ENCODE results near the gene THSD8. TPM values are rescaled to one million over a fixed set of nuclear protein-coding genes. Genes with fewer than 3 reads are reported as not detected.

THSD8 gene
- total and polyA plus RNA-seq, 2 of the 8 experiments (the other 6 are each of a cell fraction or from before 2014, with no cell fraction given) = 8.2 to 42.3 TPM

DNA sequence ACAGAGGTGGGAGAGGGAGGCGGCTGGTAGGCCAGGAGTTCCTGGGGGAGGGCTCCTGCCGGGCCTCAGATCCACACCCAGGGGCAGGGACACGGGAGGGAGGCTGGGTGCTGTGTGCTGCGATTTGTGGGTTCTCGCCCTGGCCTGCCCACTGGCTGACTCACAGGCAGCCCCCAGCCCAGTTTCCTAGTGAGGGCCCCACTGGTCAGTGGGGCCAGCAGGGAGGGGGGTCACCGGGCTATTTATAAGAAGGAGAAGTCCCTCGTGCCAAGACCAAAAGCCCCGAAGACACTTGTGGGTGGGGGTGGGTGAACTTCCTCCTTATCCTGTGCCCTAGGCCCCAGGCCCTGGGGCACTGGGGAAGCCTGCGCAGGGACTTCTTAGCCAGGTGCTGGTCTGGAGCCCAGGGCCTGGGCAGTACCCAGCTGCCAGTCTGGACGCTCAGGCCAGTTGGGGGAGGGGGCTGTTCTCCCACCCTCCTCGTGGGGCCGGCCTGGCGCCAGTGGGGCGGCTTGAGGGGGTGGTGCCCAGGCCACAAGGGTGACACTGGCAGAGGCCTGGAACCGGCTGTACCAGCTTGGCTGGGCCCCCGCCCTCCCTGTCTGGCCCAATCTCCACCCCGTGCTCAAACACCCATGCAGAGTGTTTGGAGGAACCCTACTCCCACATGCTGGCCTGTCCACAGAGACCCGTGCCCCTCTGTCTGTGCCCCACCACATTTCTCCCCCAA is 15.6 kb upstream of the THSD8 start:
- H3K9ac ChIP-seq (replicated peaks in 1 of 4; ENCODE audit: extremely low read depth in 1 of 4, low read depth in 3 of 4, low read length in 3 of 4) = no peak overlapping the region
- H2BK20ac ChIP-seq (ENCODE audit: low read length) = no peak overlapping the region
- ChIA-PET CTCF (ENCODE audit: partially characterized antibody) (interaction anchor here (1.3 to 4.5 kb wide), 4 partner anchors 9 to 21 kb away, joined by 3 to 39 read pairs (median 14); no protein-coding TSS in a partner anchor), POLR2A (ENCODE audit: partially characterized antibody) (interaction anchor here (0.7 to 3.5 kb wide), 6 partner anchors 7 to 14 kb away, joined by 3 to 33 read pairs (median 10); partner anchors contain the start of gene HOOK2)
- DNase-seq (ENCODE audit: low read depth in 1 of 2, low spot score in 2 of 2) (no peak), FAIRE-seq (no peak)
- no peak overlapping the region for H3K23ac ChIP-seq (ENCODE audit: insufficient read length)
- H3K23me2 ChIP-seq (ENCODE audit: low read depth, low read length) = peaks cover 24% of the 10 kb centered on the region; the same call in 1 of the 2 replicates
- 84% methylated on average over 14 of the region's 18 CpGs; no CpG with 5 or more reads in 1 of the 2 experiments for WGBS, 2 experiments (ENCODE audit: extremely low coverage in 1 of 2, insufficient coverage in 1 of 2, insufficient read length in 1 of 2, insufficient replicate concordance in 2 of 2, low coverage in 1 of 2, low lambda C conversion rate in 2 of 2, missing lambda C conversion rate in 1 of 2)
- no peak overlapping the region for H2AFZ ChIP-seq (ENCODE audit: low read length)
- H4K8ac ChIP-seq (ENCODE audit: extremely low read depth, insufficient read depth, low read length) = peak overlapping the region; percentile 69; the same call in 1 of the 2 replicates
- H3K4me2 ChIP-seq (ENCODE audit: insufficient read depth in 1 of 2, low read depth in 2 of 2, low read length in 2 of 2) = no peak overlapping the region
- no peak overlapping the region for H2BK15ac ChIP-seq (ENCODE audit: low read length)
- no peak overlapping the region for H4K91ac ChIP-seq (replicated peaks; ENCODE audit: insufficient read length, low read length)
- peaks cover 0 to 1% of the 10 kb centered on the region in 2 experiments for H4K20me1 ChIP-seq (replicated peaks in 1 of 2; ENCODE audit: control insufficient read depth in 1 of 2, insufficient read depth in 2 of 2, low read length in 2 of 2)
- no peaks in the 10 kb centered on the region; the same call in 1 of the 2 replicates for H3K79me1 ChIP-seq (ENCODE audit: low read depth, low read length)
- peak overlapping the region; percentile 17; the same call in 1 of the 2 replicates for H2BK12ac ChIP-seq (ENCODE audit: low read depth, low read length)
- no peak overlapping the region for H3K4ac ChIP-seq (replicated peaks; ENCODE audit: insufficient read length, low read depth, low read length)
- H3K27me3 ChIP-seq (replicated peaks in 1 of 4; ENCODE audit: control insufficient read depth in 3 of 4, extremely low read depth in 1 of 4, insufficient read depth in 3 of 4, low read length in 3 of 4) = peaks cover 0 to 7% (median 4%) of the 10 kb centered on the region in 4 experiments; a peak in 5 of 7 replicates
- no peak overlapping the region for H3K4me3 ChIP-seq (ENCODE audit: extremely low read depth in 1 of 4, insufficient read depth in 2 of 4, low read depth in 3 of 4, low read length in 4 of 4)
- H2BK120ac ChIP-seq (replicated peaks; ENCODE audit: low read depth, low read length) = no peak overlapping the region
- no peak overlapping the region for H3K56ac ChIP-seq (replicated peaks; ENCODE audit: insufficient read length, low read depth, low read length)
- H3K79me2 ChIP-seq (ENCODE audit: control insufficient read depth in 1 of 2, insufficient read depth in 2 of 2, low read length in 2 of 2) = no peaks in the 10 kb centered on the region
- H4K5ac ChIP-seq (ENCODE audit: insufficient read length, low read depth, low read length) = no peak overlapping the region
- TF ChIP-seq RFX5 (IDR thresholded peaks at IDR 0.05; ENCODE audit: borderline replicate concordance, low read depth, low read length) (no peak), ASH2L (IDR thresholded peaks at IDR 0.05; ENCODE audit: low read length) (no peak), ATF2 (IDR thresholded peaks at IDR 0.05; ENCODE audit: low read length) (no peak), RBBP5 (IDR thresholded peaks at IDR 0.05; ENCODE audit: borderline replicate concordance, low read depth, low read length) (no peak)
- H3K9me3 ChIP-seq (ENCODE audit: insufficient read depth in 2 of 2, low read depth in 1 of 2, low read length in 1 of 2) = no peaks in the 10 kb centered on the region
- H3K18ac ChIP-seq (ENCODE audit: extremely low read depth, low read length) = no peak overlapping the region; the same call in none of the 2 replicates
- peak overlapping the region; percentile 44; the same call in 1 of the 2 replicates for H2BK5ac ChIP-seq (ENCODE audit: low read depth, low read length)
- no peak overlapping the region; the same call in 1 of the 2 replicates for H2AK5ac ChIP-seq (ENCODE audit: low read depth, low read length)
- H3K4me1 ChIP-seq (replicated peaks in 1 of 4; ENCODE audit: control insufficient read depth in 3 of 4, insufficient read depth in 4 of 4, low read length in 3 of 4) = peaks cover 16 to 42% (median 26%) of the 10 kb centered on the region in 4 experiments
- no peaks in the 10 kb centered on the region for H3K36me3 ChIP-seq (ENCODE audit: control insufficient read depth in 2 of 4, insufficient read depth in 4 of 4, low read length in 3 of 4)
- H3K14ac ChIP-seq (ENCODE audit: insufficient read length) = no peak overlapping the region
- H3K27ac ChIP-seq (ENCODE audit: low read depth, low read length) = no peak overlapping the region

Measured in H1 (cell line).